Forelimb muscle (tissue), 1 donor: ENCODE measurements around the gene TSGA10IP. TPM values are rescaled to one million over a fixed set of nuclear protein-coding genes. Genes with fewer than 3 reads are reported as not detected.
"Not testable (repeated sequence)": the region's sequence is repeated elsewhere in the genome, so short reads cannot be mapped to it uniquely, and the experiment has no call there.

Experiments
- DNase-seq: peaks from one replicate; pipeline ENCODE4 v3.0.0-alpha.2; 2013; ENCODE audit warnings: low read depth
- polyA plus RNA-seq: library from polyadenylated mRNA; unstranded; fragments of 120-200 nt; gene quantifications from one replicate; pipeline ENCODE4 v1.2.1, GENCODE V29; 2013; ENCODE audit not compliant: insufficient read length

The TSGA10IP gene
- polyA plus RNA-seq, 1 donor, result 0.25 TPM

DNA sequence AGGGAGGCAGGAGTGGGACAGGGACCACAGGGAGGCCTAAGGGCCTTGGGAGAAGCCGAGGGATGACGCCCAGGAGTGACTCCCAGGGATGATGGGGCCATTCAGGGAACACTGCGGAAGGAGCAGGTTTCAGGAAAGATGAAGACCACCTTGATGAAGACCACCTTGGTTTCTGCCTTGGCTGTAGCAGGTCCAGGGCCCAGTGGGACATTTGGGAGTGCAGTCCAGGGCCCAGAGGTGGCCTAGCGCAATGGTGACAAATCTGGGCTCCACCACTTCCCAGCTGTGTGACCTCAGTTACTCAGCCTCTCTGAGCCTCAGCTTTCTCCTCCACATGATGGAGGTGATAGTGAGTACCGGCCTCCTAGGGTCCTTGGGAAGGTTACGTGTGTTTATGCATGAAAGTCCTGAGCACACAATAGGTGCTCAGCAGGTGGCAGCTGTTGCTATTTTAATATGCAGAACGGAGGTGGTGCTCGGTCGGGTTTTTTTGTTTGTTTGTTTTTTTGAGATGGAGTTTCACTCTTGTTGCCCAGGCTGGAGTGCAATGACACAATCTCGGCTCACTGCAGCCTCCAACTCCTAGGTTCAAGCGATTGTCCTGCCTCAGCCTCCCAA lies 770 bp downstream of the TSGA10IP start:
- no peak for DNase-seq

DNA sequence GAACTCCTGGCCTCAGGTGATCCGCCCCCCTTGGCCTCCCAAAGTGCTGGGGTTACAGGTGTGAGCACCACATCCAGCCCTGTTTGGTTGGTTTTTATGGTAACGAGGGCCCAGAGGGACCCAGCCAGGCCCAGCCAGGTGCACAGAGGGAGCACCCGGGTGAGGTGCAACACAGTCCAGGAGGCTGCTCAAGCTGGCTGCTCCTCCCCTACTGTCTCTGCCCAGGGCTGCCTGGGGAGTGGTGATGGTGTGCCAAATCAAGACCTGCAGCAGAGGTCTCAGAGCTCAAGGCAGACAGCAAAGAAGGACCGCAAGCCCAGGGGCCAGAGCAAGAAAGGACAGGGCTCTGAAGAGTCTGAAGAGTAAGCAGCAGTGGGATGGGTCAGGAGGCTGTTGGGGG lies 1.4 kb downstream of the TSGA10IP start:
- no peak for DNase-seq

DNA sequence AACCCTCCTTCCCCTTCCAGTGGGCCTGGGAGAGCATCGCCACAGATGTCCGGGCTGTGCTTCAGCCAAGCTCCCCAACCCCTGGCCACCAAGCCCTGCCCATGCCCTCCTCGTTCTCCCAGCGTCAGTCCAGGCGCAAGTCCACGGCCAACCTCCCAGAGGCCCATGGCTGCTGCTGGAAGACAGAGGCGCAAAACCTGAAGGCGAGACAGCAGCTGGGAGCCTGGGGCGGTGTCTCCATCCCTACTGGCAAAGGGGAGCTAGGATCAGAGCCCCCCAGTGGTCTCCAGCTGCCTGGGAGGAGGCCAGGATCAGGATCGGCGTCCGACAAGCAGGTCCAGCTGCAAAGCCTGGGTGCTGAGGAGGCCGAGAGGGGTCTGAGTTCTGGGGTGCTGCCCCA lies 1.9 kb downstream of the TSGA10IP start:
- no peak for DNase-seq

DNA sequence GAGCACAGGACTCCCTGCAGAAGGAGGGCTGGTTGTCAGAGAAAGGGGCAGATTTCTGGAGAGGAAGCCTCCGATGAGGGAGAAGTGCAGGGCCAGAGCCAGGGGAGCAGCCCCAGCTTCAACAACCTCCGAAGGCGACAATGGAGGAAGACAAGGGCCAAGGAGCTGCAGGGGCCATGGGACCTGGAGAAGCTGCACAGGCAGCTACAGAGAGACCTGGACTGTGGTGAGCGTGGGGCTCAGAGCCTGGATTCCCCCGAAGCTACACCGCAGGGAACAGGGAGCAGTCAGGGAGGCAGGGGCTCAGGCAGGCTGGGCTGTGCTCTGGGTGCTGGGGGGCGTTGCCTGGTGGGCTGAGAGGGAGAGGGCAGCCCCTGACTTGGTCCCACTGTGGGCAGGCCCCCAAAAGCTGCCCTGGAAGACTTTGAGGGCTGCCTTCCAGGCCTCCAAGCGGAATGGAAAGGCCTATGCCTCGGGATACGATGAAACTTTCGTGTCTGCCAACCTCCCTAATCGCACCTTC lies 2.4 kb downstream of the TSGA10IP start:
- no peak for DNase-seq

DNA sequence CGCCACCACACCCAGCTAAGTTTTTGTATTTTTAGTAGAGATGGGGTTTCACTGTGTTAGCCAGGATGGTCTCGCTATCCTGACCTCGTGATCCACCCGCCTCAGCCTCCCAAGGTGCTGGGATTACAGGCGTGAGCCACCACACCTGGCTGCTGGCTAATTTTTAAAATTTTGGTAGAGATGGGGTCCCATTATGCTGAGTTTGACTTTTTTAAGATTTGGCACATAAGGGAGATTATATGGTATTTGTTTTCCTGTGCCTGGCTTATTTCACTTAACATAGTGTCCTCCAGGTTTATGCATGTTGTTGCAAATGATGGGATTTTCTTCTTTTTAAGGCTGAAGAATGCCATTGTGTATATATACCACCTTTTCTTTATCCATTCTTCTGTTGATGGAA lies 5.4 kb downstream of the TSGA10IP start:
- DNase-seq, result not testable (repeated sequence)

DNA sequence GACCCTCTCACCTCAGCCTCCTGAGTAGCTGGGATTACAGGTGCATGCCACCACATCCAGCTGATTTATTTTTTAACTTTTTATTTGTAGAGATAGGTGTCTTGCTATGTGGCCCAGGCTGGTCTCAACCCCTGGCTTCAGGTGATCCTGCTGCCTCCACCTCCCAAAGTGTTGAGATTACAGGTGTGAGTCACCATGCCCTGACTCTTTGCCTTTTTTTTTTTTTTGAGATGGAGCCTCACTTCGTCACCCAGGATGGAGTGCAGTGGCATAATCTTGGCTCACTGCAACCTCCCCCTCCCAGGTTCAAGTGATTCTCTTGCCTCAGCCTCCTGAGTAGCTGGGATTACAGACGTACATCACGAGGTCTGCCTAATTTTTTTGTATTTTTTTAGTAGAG lies 6.4 kb downstream of the TSGA10IP start:
- DNase-seq, result not testable (repeated sequence)

DNA sequence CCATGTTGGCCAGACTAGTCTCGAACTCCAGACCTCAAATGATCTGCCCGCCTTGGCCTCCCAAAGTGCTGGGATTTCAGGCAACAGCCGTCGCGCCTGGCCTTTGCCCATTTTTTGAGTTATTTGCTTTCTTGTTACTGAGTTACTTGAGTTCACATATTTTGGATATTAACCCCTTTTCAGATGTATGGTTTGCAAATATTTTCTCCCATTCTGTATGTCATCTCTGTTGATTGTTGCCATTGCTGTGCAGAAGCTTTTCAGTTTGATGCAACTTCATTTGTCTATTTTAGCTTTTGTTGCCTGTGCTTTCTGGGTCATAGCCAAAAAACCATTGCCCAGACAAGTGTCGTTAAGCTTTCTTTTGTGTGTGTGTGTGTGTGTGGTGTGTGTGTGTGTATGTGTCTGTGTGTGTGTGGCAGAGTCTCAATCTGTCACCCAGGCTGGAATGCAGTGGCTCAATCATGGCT lies 6.8 kb downstream of the TSGA10IP start:
- DNase-seq, result no peak

DNA sequence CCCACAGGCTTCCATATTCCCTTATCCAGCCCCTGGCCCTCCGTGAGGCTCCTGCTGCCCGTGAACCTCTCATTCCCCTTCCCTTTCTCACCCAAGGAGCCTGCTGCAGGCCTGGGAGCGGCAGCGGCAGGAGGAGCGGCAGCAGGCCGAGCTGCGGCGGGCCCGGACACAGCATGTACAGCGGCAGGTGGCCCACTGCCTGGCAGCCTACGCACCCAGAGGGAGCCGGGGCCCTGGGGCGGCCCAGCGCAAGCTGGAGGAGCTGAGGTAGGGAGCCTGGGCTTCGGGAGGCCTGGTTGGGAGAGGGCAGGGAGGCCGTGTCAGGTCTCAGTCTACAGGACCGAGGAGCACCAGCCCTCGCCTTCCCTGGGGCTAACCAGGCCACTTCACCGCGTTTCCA lies 8.2 kb downstream of the TSGA10IP start:
- DNase-seq, result no peak

DNA sequence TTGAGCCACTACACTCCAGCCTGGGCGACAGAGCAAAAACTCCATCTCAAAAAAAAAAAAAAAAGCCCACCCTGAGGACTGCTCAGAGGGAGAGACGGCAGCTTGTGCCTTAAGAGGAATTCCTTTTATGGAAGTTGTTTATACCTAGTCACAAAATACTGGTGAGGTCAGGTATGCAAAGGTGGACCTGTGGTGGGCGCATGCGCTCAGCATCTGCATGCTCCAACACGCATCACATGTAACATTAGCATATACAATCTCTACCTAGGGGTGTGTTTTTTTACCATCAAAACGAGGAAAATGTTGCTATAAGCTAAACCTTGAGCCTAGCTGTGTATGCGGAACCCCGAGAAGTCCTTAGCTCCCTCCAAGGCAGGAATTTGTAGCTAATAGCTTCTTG lies 9.5 kb downstream of the TSGA10IP start:
- no peak for DNase-seq

DNA sequence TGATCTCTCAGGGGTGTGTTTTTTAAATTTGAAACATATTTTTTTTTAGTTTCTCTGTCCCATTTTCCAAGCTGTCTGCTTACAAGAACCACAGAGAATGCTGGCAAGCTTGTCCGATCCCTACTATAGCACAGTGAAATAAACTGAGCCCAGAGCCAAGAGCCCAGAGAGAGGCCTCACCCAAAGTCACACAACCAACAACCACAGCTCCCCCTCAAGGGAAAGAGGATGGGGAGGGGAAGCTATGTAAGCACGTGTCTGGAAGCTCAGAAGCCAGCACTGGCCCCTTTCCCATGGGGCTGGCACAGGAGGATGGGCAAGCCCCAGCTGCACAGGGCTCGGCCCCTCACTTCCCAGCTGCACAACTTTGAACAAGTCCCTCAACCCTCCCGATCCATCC lies 13.0 kb downstream of the TSGA10IP start:
- no peak for DNase-seq

DNA sequence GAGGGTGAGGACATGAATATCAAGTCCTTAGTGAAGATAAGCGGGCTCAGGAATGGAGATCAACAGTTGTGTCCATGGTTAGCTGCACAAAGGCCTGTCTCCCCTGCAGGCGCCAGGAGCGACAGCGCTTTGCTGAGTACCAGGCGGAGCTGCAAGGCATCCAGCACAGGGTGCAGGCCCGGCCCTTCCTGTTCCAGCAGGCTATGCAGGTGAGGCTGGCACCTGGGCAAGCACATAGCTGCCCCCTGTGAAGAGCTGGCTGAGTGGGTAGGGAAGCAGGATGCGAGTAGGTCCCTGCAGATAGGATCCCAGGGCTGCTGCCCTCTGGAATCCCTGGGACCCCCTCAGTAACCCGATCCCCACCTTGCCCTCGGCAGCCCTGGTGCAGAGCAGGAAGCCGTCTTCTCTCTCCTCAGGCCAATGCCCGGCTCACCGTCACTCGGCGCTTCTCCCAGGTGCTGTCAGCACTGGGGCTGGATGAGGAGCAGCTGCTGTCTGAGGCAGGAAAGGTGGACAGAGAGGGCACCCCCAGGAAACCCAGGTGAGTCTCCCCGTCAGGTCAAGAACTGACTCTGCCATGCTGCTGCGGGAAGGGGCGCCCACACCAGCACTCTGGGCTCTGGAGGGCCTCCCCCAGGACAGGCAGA lies 13.6 kb downstream of the TSGA10IP start:
- no peak for DNase-seq

DNA sequence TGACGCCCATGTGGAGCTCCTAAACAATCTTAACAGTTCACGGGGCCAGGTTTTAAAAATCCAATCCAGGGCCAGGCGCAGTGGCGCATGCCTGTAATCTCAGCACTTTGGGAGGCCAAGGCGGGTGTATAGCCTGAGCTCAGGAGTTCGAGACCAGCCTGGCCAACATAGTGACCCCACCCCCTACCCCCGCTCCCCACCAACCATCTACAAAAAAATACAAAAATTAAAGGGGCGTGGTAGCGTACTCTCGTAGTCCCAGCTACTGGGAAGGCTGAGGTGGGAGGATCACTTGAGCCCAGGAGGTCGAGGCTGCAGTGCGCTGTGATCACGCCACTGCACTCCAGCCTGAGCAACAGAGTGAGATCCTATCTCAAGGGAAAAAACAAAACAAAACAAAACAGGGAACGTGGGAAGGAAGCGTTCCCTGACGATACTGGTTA lies 15.6 kb downstream of the TSGA10IP start:
- DNase-seq, result no peak

DNA sequence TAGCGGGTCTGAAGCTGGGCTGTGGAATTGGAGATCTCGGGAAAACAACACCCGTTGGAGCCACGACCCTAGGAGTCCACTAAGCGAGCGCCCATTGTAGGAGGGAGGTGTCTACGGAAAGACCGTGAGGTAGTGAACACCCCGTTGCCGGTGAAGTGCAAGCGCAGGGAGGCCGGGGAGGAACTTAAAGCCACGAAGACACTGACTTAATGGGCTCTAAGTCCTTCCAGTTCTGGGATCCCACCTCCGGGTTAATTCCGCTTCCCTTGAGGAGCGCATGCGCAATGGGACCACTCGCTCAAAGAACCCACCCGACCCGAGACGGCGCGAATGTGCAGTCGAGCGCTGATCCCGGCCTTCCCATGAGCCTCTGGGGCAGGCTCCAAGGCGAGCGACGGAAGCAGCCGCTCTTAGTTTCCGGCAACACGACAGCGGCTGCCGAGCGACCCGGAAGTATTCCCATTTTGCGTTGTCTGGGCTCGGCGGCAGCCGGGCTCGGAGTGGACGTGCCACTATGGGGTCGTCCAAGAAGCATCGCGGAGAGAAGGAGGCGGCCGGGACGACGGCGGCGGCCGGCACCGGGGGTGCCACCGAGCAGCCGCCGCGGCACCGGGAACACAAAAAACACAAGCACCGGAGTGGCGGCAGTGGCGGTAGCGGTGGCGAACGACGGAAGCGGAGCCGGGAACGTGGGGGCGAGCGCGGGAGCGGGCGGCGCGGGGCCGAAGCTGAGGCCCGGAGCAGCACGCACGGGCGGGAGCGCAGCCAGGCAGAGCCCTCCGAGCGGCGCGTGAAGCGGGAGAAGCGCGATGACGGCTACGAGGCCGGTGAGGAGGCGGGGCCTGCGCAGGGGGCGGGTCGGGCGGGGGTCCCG lies 16.2 kb downstream of the TSGA10IP start, which contains the start of gene SART1:
Gene SART1, plus strand, starts transcription at position 468 of the 874 bp plus-strand sequence. Its CDS starts 47 bp downstream, at position 515.
- peak; percentile 96 for DNase-seq

DNA sequence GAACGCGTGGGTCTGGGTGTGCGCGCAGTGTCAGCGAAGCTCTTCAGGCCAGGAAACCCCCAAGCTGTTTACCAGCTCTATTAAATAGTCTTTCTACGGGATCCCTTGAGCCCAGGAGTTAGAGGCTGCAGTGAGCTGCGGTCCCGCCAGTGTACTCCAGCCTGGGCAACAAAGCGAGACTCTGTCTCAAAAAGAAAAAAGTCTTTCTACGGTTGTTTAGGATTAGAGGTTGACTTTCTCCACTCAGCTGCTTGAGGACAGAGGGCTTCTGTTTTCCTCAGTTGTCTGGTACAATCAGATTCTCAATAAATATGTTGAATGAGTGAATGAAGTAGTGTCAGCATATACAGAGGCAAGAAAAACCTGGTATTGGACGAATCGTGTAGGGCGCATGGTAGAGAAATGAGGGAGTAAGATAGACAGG lies 16.9 kb downstream of the TSGA10IP start:
- DNase-seq, result no peak

DNA sequence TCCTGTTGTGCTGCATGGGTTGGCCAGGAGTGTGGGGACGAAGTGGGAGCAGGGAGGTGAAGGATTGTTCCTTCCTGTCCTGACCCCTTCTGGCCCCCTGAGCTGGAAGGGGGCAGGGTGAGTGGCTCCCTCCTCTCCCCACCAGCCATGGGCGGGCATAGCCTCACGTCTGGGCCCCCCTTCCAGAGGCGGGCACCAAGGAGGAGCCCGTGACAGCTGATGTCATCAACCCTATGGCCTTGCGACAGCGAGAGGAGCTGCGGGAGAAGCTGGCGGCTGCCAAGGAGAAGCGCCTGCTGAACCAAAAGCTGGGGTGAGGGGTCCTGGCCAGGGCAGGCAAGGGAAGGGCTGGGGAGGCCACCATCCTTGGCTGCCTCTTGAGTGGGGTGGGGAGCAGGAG lies 19.6 kb downstream of the TSGA10IP start:
- no peak for DNase-seq

DNA sequence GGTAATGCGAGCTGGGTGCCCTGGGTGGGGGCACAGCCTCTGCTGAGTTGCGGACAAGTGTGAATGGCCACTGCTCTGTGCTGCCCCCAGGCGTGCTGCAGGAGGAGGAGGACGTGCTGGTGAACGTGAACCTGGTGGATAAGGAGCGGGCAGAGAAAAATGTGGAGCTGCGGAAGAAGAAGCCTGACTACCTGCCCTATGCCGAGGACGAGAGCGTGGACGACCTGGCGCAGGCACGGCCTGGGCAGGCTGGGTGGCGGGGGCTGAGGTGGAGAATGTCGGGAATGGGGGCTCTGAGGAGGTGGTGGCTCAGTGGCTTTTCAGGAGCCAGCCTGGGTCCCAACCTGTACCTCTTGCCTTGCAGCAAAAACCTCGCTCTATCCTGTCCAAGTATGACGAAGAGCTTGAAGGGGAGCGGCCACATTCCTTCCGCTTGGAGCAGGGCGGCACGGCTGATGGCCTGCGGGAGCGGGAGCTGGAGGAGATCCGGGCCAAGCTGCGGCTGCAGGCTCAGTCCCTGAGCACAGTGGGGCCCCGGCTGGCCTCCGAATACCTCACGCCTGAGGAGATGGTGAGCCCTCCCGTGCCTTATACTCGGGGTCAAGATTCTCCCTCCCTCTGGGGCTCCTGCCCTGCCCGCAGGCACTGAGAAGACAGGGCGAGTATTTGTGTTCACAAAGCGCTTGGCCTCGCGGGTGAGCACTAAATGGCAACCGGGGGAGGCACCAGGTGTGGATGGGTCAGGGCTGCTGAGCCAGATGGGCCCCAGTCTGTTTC lies 20.9 kb downstream of the TSGA10IP start:
- DNase-seq, result no peak

DNA sequence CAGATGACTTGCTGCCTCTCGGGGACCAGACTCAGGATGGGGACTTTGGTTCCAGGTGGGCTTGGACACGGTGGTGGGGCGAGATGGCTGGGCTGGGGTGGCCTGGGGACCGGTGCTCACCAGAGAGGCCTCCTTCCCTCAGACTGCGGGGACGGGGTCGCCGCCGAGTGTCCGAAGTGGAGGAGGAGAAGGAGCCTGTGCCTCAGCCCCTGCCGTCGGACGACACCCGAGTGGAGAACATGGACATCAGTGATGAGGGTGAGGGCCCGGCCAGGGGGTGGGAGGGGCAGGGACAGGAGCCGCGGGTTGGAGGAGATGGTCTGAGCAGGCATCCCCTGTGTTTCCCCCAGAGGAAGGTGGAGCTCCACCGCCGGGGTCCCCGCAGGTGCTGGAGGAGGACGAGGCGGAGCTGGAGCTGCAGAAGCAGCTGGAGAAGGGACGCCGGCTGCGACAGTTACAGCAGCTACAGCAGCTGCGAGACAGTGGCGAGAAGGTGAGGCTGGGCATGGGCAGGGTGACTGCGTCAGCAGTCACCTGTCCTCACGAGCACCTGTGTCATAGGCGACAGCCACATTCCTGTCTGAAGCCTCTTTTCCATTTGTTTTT lies 22.2 kb downstream of the TSGA10IP start:
- no peak for DNase-seq

DNA sequence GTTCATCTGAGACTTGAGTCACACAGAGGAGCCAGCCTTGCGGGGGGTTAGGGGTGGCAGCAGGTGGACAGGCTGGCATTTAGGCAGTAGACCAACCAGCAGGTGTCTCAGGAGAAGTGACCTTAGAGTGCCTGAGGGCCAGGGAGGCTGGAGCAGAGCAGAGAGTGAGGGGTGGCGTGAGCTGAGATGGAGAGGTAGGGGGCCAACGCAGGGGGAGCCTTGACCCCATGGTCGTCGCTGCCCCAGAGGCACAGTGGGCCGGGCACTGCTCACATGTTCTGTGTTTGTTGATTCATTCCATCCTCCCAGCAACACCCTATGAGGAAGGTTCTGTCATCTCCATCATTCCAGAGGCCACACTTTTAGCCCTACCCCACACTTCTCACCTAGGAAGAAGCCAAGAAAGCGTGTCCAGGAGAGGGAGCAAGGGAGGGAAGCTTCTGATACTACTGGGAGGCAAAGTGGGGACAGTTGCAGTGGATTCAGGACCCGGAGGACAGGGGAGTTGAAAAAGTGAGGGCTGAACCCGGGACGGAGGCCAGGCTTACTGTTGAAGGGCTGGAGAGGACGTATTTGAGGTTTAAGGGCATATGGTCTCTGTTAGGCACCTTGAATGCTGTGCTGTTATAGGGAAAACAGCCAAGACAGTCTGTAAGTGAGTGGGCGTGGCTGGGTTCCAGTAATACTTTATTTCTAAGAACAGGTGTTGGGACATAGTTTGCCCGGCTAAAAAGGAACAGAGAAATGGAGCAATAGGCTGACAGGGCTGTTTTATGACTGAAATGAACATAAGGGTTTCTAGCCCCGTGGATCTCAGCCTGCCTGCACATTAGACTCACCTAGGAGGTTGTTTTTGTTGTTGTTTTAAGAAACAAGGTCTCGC lies 23.6 kb downstream of the TSGA10IP start:
- no peak for DNase-seq

DNA sequence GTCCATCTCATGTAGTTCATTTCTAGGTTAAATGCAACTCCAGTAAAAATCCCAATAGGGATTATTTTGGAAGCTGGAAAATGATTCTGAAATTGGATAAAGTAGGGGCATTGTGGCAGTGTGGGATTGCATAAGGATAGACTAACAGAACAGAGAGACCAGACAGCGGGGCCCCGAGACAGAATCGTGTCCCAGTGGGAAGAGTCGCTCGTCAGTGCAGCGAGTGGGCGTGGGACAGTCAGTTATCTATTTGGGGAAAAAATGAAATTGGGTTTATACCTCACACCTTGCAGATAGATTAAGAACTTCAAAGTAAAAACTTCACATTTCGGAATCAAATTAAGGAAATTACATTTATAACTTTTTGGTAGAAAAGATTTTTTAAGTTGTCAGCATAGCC lies 26.8 kb downstream of the TSGA10IP start:
- DNase-seq, result no peak
